Testis (tissue), 2 donors: ENCODE results near the gene SDK1.

ENCODE experiments used
- POLR2A ChIP-seq: fragments of 450-650 bp; IDR thresholded peaks from one replicate; pipeline ENCODE4 v1.6.1; 2017; ENCODE audit warnings: antibody characterized with exemption, mild to moderate bottlenecking, moderate library complexity
- TF ChIP-seq, protein P1 (sequence below), 3 experiments: fragments of 450-650 bp in 2 of 3; fragments of 200-600 bp in 1 of 3; sonication (generic) in 1 of 3; IDR thresholded peaks; one replicate each; pipeline ENCODE4 v1.5.1; 2016 to 2019; ENCODE audit warnings: antibody characterized with exemption in 3 of 3, mild to moderate bottlenecking in 2 of 3, moderate library complexity in 1 of 3

DNA sequence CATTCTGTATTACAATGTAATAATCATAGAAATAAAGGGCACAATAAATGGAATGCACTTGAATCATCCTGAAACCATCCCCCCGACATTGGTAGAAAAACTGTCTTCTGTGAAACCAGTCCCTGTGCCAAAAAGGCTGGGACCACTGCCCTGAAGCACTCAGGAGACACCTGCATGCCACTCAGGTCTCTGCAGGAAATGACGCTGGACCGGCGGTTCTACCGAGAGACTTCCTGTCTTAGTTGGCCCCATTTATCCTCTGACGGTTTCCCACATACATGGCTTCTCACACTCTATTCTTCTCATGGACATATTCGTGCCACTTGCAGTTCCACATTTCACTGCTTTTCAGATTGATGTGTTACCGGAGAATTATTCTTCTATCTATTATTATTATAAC lies 617.5 kb downstream of the SDK1 start:
- TF ChIP-seq, protein P1, sequence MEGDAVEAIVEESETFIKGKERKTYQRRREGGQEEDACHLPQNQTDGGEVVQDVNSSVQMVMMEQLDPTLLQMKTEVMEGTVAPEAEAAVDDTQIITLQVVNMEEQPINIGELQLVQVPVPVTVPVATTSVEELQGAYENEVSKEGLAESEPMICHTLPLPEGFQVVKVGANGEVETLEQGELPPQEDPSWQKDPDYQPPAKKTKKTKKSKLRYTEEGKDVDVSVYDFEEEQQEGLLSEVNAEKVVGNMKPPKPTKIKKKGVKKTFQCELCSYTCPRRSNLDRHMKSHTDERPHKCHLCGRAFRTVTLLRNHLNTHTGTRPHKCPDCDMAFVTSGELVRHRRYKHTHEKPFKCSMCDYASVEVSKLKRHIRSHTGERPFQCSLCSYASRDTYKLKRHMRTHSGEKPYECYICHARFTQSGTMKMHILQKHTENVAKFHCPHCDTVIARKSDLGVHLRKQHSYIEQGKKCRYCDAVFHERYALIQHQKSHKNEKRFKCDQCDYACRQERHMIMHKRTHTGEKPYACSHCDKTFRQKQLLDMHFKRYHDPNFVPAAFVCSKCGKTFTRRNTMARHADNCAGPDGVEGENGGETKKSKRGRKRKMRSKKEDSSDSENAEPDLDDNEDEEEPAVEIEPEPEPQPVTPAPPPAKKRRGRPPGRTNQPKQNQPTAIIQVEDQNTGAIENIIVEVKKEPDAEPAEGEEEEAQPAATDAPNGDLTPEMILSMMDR (IDR thresholded peaks at IDR 0.05) = no peak
- TF ChIP-seq POLR2A = no peak
